ENCODE data around the gene CFAP53. TPM values are rescaled to one million over a fixed set of nuclear protein-coding genes. Genes with fewer than 3 reads are reported as not detected.

CFAP53 gene
- total and polyA plus RNA-seq, 7 experiments from 2014 or later = 0.09 to 1.8 (median 0.45) TPM; not detected in 1

DNA sequence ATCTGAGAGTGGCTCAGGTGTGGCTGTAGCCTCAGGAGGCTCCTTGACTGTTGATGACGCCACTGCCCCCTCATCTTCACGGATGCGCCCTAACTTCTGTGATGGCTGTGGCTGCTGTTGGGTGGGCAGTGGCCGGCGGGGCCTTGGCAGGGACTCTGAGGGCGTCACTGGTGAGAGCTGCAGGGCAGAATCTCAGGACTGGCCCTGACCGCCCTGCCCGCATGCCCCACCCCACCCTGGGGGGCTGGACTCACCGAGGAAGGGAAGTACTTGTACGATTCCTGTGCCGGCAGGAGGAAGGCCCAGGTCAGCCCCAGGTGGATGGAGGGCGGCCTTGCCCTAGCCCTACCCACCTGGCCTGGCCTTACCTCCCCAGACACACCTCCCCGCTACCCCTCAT is 18.8 kb upstream of the CFAP53 start:
- peaks cover 15 to 22% of the 10 kb centered on the region in 2 donors for H3K4me1 ChIP-seq (ENCODE audit: control insufficient read depth in 2 of 2, insufficient read depth in 2 of 2, low read length in 2 of 2)
- H3K9me3 ChIP-seq (ENCODE audit: control insufficient read depth in 2 of 3, low read length in 3 of 3) = no peaks in the 10 kb centered on the region
- no peak overlapping the region for H3K27ac ChIP-seq (ENCODE audit: low read depth, low read length)
- DNase-seq = no peak
- peak overlapping the region in 3 of 10 donors; percentile 18 to 53 (median 38) for H3K4me3 Mint-ChIP-seq
- ChIA-PET POLR2A (no interaction called here), CTCF (no interaction called here)
- no peaks in the 10 kb centered on the region for H3K27me3 ChIP-seq (ENCODE audit: control insufficient read depth in 2 of 2, insufficient read depth in 2 of 2, low read length in 2 of 2)
- ATAC-seq = no peak
- peak overlapping the region in 4 of 9 donors; percentile 5 to 67 (median 36) for H3K27ac Mint-ChIP-seq
- H3K9me3 Mint-ChIP-seq = peaks cover 0 to 3% (median 0%) of the 10 kb centered on the region in 11 donors
- peaks cover 0 to 2% (median 0%) of the 10 kb centered on the region in 5 donors for H3K27me3 Mint-ChIP-seq
- H3K36me3 Mint-ChIP-seq = peaks cover 4 to 53% (median 19%) of the 10 kb centered on the region in 5 donors
- H3K36me3 ChIP-seq (ENCODE audit: control insufficient read depth in 2 of 3, insufficient read depth in 3 of 3, low read length in 3 of 3) = peaks cover 0 to 50% (median 5%) of the 10 kb centered on the region in 3 experiments
- H3K4me1 Mint-ChIP-seq = peaks cover 19 to 54% (median 47%) of the 10 kb centered on the region in 7 donors
- intact Hi-C loops (cut with micrococcal nuclease) = loop anchor here (5.0 to 10.0 kb wide), 5 partner anchors 473 to 1440 kb away; partner anchors contain the start of genes ACAA2 (in 1 of the 2), ELAC1 (in 1 of the 2) and SMAD4 (in 1 of the 2)
- no peak overlapping the region for H3K4me3 ChIP-seq (ENCODE audit: low read length)

DNA sequence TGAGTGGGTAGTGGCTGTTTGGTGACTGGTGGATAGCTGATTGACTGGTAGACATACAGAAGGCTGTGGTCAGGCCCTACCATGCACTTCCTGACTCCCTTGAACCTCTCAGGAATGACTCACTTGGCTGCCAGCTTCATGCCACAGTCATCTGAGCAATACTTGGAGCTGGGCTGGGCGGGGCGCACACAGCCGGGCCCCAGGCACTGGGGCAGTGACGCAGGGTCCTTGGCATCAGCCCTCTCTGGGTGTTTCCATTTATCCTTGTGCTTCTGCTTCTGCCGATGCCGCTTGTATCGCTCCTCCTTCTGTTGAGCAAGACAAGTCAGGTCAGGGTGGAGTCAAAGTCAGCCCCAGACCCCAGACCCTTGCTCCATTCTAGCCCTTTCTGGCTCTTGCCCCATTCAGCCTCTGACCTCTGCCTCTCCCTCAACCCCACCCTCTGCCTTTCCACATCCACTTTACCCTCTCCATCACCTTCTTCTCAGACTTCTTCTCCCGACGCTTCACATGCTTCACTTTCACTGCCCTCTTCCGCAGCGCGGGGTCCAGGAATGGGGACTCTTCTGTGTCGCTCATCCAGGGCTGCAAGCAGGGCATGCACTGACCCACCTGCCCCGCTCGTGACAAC is 18.1 kb upstream of the CFAP53 start:
- no peak overlapping the region for H3K4me3 ChIP-seq (ENCODE audit: low read length)
- CTCF ChIA-PET = no interaction called here
- intact Hi-C loops (cut with micrococcal nuclease) = loop anchor here (5.0 to 10.0 kb wide), 5 partner anchors 143 to 1440 kb away; partner anchors contain the start of genes ELAC1 (in 1 of the 2) and SMAD4 (in 1 of the 2)
- H3K36me3 ChIP-seq (ENCODE audit: control insufficient read depth in 2 of 3, insufficient read depth in 3 of 3, low read length in 3 of 3) = peaks cover 0 to 50% (median 5%) of the 10 kb centered on the region in 3 experiments
- H3K27me3 Mint-ChIP-seq = peaks cover 0 to 2% (median 0%) of the 10 kb centered on the region in 5 donors
- H3K4me3 Mint-ChIP-seq = peak overlapping the region in 9 of 10 donors; percentile 23 to 73 (median 62)
- no peak overlapping the region for H3K27ac ChIP-seq (ENCODE audit: low read depth, low read length)
- H3K4me1 Mint-ChIP-seq = peaks cover 23 to 58% (median 50%) of the 10 kb centered on the region in 7 donors
- no peaks in the 10 kb centered on the region for H3K27me3 ChIP-seq (ENCODE audit: control insufficient read depth in 2 of 2, insufficient read depth in 2 of 2, low read length in 2 of 2)
- ATAC-seq (no peak), DNase-seq (no peak)
- peaks cover 4 to 53% (median 19%) of the 10 kb centered on the region in 5 donors for H3K36me3 Mint-ChIP-seq
- POLR2A ChIA-PET = interaction anchor here (0.5 kb wide), 1 partner anchor 10 kb away, joined by 3 read pairs; no protein-coding TSS in a partner anchor
- peaks cover 21 to 29% of the 10 kb centered on the region in 2 donors for H3K4me1 ChIP-seq (ENCODE audit: control insufficient read depth in 2 of 2, insufficient read depth in 2 of 2, low read length in 2 of 2)
- peak overlapping the region in 8 of 9 donors; percentile 5 to 83 (median 66) for H3K27ac Mint-ChIP-seq
- peaks cover 0 to 3% (median 0%) of the 10 kb centered on the region in 11 donors for H3K9me3 Mint-ChIP-seq
- H3K9me3 ChIP-seq (ENCODE audit: control insufficient read depth in 2 of 3, low read length in 3 of 3) = no peaks in the 10 kb centered on the region

DNA sequence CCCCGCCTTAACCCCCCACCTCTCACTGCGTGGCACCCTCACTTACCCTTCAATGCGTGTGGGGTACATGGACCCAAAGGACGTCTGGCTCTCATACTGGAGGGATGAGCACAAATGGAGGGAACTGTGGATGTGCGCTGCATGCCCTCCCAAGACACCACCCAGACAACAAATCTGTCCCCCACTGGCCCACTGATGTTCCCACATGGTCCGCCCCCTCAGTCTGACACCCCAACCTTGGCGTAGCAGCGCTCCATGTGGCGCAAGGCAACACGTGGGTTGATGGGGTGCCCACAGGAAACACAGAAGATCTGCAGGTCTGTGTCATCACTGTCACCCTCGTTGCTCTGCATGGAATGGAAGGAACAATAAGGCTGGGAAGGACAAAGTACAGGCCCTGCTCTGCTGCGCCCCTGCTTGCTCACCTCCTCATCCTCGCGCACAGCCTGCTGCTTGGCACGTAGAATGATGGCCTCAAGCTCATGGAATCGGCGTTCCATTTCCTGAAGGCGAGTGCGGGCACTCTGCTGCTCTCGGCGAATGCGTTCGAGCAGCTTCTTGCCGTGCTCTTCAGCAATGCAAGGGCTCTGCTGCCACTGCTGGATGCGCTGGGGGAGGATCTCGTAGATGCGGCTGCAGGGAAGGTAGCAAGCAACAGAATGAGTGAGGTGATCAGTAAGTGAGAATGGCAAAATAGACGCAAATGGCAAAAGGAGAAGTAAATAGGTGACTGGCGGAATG is 17.3 kb upstream of the CFAP53 start:
- Mint-ChIP-seq H3K4me3 (peak overlapping the region in 9 of 10 donors; percentile 28 to 97 (median 67)), H3K36me3 (peaks cover 4 to 58% (median 19%) of the 10 kb centered on the region in 5 donors), H3K27me3 (peaks cover 0 to 2% (median 0%) of the 10 kb centered on the region in 5 donors), H3K9me3 (peaks cover 0 to 3% (median 0%) of the 10 kb centered on the region in 11 donors), H3K27ac (peak overlapping the region; percentile 5 to 99 (median 81)), H3K4me1 (peaks cover 24 to 58% (median 55%) of the 10 kb centered on the region in 7 donors)
- Histone ChIP-seq H3K4me1 (ENCODE audit: control insufficient read depth in 2 of 2, insufficient read depth in 2 of 2, low read length in 2 of 2) (peaks cover 21 to 36% of the 10 kb centered on the region in 2 donors), H3K4me3 (ENCODE audit: low read length) (no peak overlapping the region), H3K27me3 (ENCODE audit: control insufficient read depth in 2 of 2, insufficient read depth in 2 of 2, low read length in 2 of 2) (no peaks in the 10 kb centered on the region), H3K27ac (ENCODE audit: low read depth, low read length) (no peak overlapping the region), H3K36me3 (ENCODE audit: control insufficient read depth in 2 of 3, insufficient read depth in 3 of 3, low read length in 3 of 3) (peaks cover 0 to 50% (median 5%) of the 10 kb centered on the region in 3 experiments), H3K9me3 (ENCODE audit: control insufficient read depth in 2 of 3, low read length in 3 of 3) (no peaks in the 10 kb centered on the region)
- DNase-seq (no peak), ATAC-seq (no peak)
- POLR2A ChIA-PET = interaction anchor here (0.5 to 0.7 kb wide), 2 partner anchors 9 to 14 kb away, joined by 3 read pairs; no protein-coding TSS in a partner anchor
- intact Hi-C loops (cut with micrococcal nuclease) = loop anchor here (5.0 to 10.0 kb wide), 5 partner anchors 144 to 1439 kb away; partner anchors contain the start of genes ELAC1 (in 1 of the 2) and SMAD4 (in 1 of the 2)
- CTCF ChIA-PET = no interaction called here

DNA sequence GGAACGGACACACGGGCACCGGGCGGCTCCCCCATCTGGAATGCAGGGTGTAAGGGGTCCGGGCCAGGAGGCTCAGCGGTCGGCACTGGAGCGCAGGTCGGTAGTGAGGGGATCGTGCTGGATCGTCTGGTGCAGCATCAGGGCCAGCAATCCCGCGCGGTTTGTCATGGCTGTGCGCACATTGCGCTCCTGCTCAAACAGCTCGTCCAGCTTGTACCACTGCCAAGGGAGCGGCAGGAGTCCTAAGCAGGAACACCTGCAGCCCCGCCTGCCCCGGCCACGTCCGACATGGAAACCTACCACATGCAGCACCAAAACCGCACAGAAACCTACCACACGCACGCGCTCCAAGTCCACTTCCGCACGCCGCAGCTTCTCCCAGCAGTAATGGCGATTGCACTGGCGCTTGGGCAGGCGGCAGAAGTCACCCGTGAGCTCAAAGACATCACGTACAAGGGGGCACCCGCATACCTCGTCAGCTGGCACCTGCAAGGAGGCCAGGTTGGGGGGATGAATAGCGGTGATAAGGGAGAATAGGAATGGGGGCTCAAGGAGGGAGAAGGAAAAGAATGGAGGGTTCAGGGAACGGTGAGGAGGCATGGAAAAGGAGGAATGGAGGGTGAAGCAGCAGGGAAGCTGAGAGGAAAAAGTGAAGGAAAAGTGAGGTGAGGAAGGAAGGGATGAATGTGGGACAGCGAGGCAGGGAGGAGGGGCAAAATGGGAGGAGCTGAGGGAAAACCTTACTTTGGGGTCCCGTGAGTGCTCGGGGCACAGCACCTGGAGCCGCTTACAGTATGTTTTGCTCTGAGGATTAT is 16.4 kb upstream of the CFAP53 start:
- Mint-ChIP-seq H3K27me3 (peaks cover 0 to 2% (median 0%) of the 10 kb centered on the region in 5 donors), H3K9me3 (peaks cover 0 to 3% (median 0%) of the 10 kb centered on the region in 11 donors), H3K4me1 (peaks cover 24 to 60% (median 56%) of the 10 kb centered on the region in 7 donors), H3K4me3 (peak overlapping the region; percentile 36 to 99 (median 91)), H3K36me3 (peaks cover 4 to 61% (median 19%) of the 10 kb centered on the region in 5 donors), H3K27ac (peak overlapping the region; percentile 32 to 99 (median 67))
- Histone ChIP-seq H3K36me3 (ENCODE audit: control insufficient read depth in 2 of 3, insufficient read depth in 3 of 3, low read length in 3 of 3) (peaks cover 0 to 50% (median 5%) of the 10 kb centered on the region in 3 experiments), H3K9me3 (ENCODE audit: control insufficient read depth in 2 of 3, low read length in 3 of 3) (no peaks in the 10 kb centered on the region), H3K4me3 (ENCODE audit: low read length) (no peak overlapping the region), H3K4me1 (ENCODE audit: control insufficient read depth in 2 of 2, insufficient read depth in 2 of 2, low read length in 2 of 2) (peaks cover 21 to 36% of the 10 kb centered on the region in 2 donors), H3K27me3 (ENCODE audit: control insufficient read depth in 2 of 2, insufficient read depth in 2 of 2, low read length in 2 of 2) (no peaks in the 10 kb centered on the region), H3K27ac (ENCODE audit: low read depth, low read length) (no peak overlapping the region)
- ChIA-PET CTCF (no interaction called here), POLR2A (interaction anchor here (0.7 to 2.2 kb wide), 3 partner anchors 13 to 75 kb away, joined by 3 to 29 read pairs (median 4); no protein-coding TSS in a partner anchor)
- intact Hi-C loops (cut with micrococcal nuclease) = loop anchor here (5.0 to 10.0 kb wide), 5 partner anchors 145 to 1438 kb away; partner anchors contain the start of genes ELAC1 (in 1 of the 2) and SMAD4 (in 1 of the 2)
- ATAC-seq = no peak
- no peak for DNase-seq

DNA sequence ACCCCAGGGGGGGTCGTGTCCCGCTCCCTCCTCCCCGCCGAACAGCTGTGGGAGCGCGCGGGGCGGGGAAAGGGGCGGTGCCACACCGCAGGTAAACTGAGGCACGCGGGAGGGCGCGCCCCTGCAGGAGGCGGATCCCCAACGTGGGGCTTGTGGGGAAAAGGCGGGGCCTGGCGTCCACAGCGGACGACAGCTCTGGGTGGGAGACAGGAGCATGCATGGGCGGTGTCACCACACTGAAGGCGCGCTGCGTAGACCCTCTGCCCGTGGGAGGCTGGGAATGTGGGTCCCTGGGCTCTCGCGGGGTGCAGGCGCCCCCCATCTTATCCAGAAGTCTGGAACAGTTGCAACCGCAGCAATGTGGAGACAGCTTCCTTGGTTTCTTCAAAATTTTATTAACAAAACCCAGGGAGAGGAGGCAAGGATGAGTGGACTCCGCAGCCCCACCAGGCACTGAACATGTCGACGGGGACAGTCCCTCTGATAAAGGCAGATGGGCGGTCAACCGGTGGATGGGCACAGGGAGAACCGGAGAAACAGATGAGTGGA is 15.8 kb upstream of the CFAP53 start:
- H3K9me3 ChIP-seq (ENCODE audit: control insufficient read depth in 2 of 3, low read length in 3 of 3) = no peaks in the 10 kb centered on the region
- Mint-ChIP-seq H3K27me3 (peaks cover 0 to 2% (median 0%) of the 10 kb centered on the region in 5 donors), H3K4me1 (peaks cover 24 to 58% (median 51%) of the 10 kb centered on the region in 7 donors), H3K9me3 (peaks cover 0 to 3% (median 0%) of the 10 kb centered on the region in 11 donors), H3K4me3 (peak overlapping the region; percentile 90 to 99 (median 97)), H3K36me3 (peaks cover 4 to 57% (median 19%) of the 10 kb centered on the region in 5 donors), H3K27ac (peak overlapping the region; percentile 93 to 99 (median 97))
- DNase-seq (peak in 1 of 9 donors; percentile 27), ATAC-seq (no peak)
- H3K4me1 ChIP-seq (ENCODE audit: control insufficient read depth in 2 of 2, insufficient read depth in 2 of 2, low read length in 2 of 2) = peaks cover 21 to 36% of the 10 kb centered on the region in 2 donors
- POLR2A ChIA-PET = interaction anchor here (0.6 to 2.5 kb wide), 15 partner anchors 8 to 1344 kb away, joined by 3 to 29 read pairs (median 6); partner anchors contain the start of genes C18orf32, CFAP53, SKA1 and SMAD4
- H3K36me3 ChIP-seq (ENCODE audit: control insufficient read depth in 2 of 3, insufficient read depth in 3 of 3, low read length in 3 of 3) = peaks cover 1 to 45% (median 5%) of the 10 kb centered on the region in 3 experiments
- H3K27me3 ChIP-seq (ENCODE audit: control insufficient read depth in 2 of 2, insufficient read depth in 2 of 2, low read length in 2 of 2) = no peaks in the 10 kb centered on the region
- peak overlapping the region; percentile 94 for H3K4me3 ChIP-seq (ENCODE audit: low read length)
- H3K27ac ChIP-seq (ENCODE audit: low read depth, low read length) = peak overlapping the region; percentile 88
- intact Hi-C loops (cut with micrococcal nuclease) = loop anchor here (1.0 to 10.0 kb wide), 15 partner anchors 16 to 1437 kb away; partner anchors contain the start of genes C18orf32 (in 2 of the 2), CFAP53 (in 2 of the 2), RPL17 (in 2 of the 2) and ACAA2 (in 1 of the 2)
- CTCF ChIA-PET = interaction anchor here (0.7 to 1.6 kb wide), 6 partner anchors 12 to 77 kb away, joined by 3 to 8 read pairs (median 4); no protein-coding TSS in a partner anchor

Data from naive thymus-derived CD4-positive, alpha-beta T cell (primary cell).